Mesothelial cell of epicardium (in vitro differentiated cells): ENCODE data around the gene COMMD6. TPM values are rescaled to one million over a fixed set of nuclear protein-coding genes. Genes with fewer than 3 reads are reported as not detected.

ENCODE experiments used
- DNase-seq, 2 experiments: peaks; one replicate each; pipeline ENCODE4 v3.0.0; 2021; ENCODE audit warnings: low spot score in 2 of 2; ENCODE audit not compliant: unreplicated experiment in 2 of 2
- H3K27ac Mint-ChIP-seq: 2 replicates; pipeline ENCODE4 v1.8.0; 2021; ENCODE audit warnings: mixed read lengths
- H3K27me3 Mint-ChIP-seq: 2 replicates; pipeline ENCODE4 v1.8.0; 2021; ENCODE audit warnings: low read depth, mixed read lengths
- H3K36me3 Mint-ChIP-seq: 2 replicates; pipeline ENCODE4 v1.8.0; 2021; ENCODE audit warnings: mixed read lengths
- H3K4me1 Mint-ChIP-seq: 2 replicates; pipeline ENCODE4 v1.8.0; 2021; ENCODE audit warnings: mixed read lengths
- H3K4me3 Mint-ChIP-seq: 2 replicates; pipeline ENCODE4 v1.8.0; 2021; ENCODE audit warnings: mild to moderate bottlenecking, moderate library complexity, mixed read lengths
- H3K9me3 Mint-ChIP-seq: 2 replicates; pipeline ENCODE4 v1.8.0; 2021; ENCODE audit warnings: mixed read lengths
- total RNA-seq: library from RNA; stranded (reverse); gene quantifications from 3 replicates; pipeline ENCODE4 v1.2.1, GENCODE V29; 2021
- TF ChIP-seq, protein P1 (sequence below): fragments of 200-600 bp; sonication (generic); IDR thresholded peaks from one replicate; pipeline ENCODE4 v1.5.0; 2021; ENCODE audit warnings: antibody characterized with exemption; ENCODE audit not compliant: unreplicated experiment

COMMD6 gene
- total RNA-seq, 1 donor from 2014 or later, result 134 TPM

DNA sequence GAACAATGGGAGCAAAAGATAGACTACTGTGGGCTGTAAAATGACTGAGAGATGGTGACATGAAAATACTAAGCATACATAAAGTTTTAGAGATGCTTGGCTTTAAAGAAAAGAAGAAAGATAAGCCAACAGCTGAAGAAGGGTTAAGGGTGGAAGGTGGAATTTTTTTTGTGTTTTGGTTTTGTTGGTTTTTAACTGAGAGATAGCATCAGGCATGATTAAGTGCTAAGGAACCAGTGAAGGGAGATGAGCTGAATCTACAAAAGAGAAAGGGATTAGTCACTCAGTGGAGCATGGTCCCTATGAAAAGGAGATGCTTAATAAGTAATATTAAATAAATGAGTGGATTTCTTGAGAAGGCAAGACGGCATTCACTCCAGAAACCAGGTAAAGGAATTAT lies 43.1 kb downstream of the COMMD6 start:
- TF ChIP-seq, protein P1, sequence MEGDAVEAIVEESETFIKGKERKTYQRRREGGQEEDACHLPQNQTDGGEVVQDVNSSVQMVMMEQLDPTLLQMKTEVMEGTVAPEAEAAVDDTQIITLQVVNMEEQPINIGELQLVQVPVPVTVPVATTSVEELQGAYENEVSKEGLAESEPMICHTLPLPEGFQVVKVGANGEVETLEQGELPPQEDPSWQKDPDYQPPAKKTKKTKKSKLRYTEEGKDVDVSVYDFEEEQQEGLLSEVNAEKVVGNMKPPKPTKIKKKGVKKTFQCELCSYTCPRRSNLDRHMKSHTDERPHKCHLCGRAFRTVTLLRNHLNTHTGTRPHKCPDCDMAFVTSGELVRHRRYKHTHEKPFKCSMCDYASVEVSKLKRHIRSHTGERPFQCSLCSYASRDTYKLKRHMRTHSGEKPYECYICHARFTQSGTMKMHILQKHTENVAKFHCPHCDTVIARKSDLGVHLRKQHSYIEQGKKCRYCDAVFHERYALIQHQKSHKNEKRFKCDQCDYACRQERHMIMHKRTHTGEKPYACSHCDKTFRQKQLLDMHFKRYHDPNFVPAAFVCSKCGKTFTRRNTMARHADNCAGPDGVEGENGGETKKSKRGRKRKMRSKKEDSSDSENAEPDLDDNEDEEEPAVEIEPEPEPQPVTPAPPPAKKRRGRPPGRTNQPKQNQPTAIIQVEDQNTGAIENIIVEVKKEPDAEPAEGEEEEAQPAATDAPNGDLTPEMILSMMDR, result no peak
- H3K27ac Mint-ChIP-seq, result no peak overlapping the region
- no peak for DNase-seq
- H3K4me3 Mint-ChIP-seq, result no peak overlapping the region
- no peaks in the 10 kb centered on the region for H3K9me3 Mint-ChIP-seq
- H3K4me1 Mint-ChIP-seq, result no peaks in the 10 kb centered on the region
- no peaks in the 10 kb centered on the region for H3K36me3 Mint-ChIP-seq
- no peaks in the 10 kb centered on the region for H3K27me3 Mint-ChIP-seq

DNA sequence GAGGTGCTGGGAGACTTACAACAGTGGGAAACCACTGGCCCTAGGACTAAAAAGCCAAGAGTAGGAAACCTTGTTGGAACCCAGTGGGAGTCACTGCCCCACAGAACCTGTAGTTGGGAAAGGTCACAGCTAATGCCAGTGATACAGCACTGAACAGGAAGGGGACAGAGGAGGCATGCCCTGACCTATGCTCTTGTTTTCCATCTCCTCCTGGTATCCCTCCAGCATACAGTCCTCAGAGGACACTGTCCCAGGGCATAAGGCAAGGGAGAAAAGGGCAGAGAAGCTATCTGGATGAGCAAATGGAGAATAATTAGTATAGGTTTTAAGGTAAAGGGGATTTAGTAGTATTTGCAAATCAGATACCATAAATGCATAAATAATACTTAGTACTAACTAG lies 44.5 kb downstream of the COMMD6 start:
- H3K27me3 Mint-ChIP-seq, result no peaks in the 10 kb centered on the region
- DNase-seq, result no peak
- TF ChIP-seq, protein P1, result no peak
- H3K4me3 Mint-ChIP-seq, result no peak overlapping the region
- no peaks in the 10 kb centered on the region for H3K4me1 Mint-ChIP-seq
- H3K9me3 Mint-ChIP-seq, result no peaks in the 10 kb centered on the region
- H3K27ac Mint-ChIP-seq, result no peak overlapping the region
- H3K36me3 Mint-ChIP-seq, result no peaks in the 10 kb centered on the region

DNA sequence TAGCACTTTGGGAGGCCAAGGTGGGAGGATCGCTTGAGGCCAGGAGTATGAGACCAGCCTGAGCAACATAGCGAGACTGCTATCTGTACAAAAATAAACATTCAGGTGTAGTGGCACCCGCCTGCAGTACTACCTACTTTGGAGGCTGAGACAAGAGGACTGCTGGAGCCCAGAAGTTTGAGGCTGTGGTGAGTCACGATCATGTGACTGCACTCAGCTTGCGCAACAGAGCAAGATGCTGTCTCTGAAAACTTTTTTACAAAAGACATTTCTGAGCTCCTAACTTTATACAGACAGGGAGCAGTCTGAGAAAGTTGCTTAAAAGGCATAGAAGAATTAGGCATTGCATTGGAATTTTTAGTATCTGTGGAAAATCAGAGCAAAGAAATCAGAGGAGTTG lies 45.3 kb downstream of the COMMD6 start:
- Mint-ChIP-seq H3K27ac (no peak overlapping the region), H3K36me3 (no peaks in the 10 kb centered on the region), H3K4me3 (no peak overlapping the region), H3K4me1 (no peaks in the 10 kb centered on the region), H3K9me3 (no peaks in the 10 kb centered on the region), H3K27me3 (no peaks in the 10 kb centered on the region)
- DNase-seq, result no peak
- TF ChIP-seq, protein P1, result no peak

DNA sequence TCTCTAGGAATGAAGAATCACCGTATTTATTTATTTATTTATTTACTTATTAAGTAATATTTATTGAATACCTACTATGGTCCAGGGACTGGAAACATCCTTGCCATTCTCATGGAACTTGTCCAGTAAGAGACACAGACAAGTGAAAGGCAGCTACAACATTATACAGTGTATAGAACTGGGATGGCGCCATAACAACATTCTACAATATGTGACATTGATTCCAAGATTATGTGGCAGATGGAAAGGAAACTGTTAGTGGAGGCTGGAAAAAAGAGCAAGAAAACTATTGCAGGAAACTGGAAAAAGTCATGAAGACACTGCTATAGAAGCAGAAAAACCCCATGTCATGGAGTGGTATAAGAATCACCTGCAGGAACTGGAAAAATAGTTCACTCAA lies 46.3 kb downstream of the COMMD6 start:
- Mint-ChIP-seq H3K4me3 (no peak overlapping the region), H3K27me3 (no peaks in the 10 kb centered on the region), H3K4me1 (no peaks in the 10 kb centered on the region), H3K9me3 (no peaks in the 10 kb centered on the region), H3K36me3 (no peaks in the 10 kb centered on the region), H3K27ac (no peak overlapping the region)
- no peak for DNase-seq
- TF ChIP-seq, protein P1, result no peak

DNA sequence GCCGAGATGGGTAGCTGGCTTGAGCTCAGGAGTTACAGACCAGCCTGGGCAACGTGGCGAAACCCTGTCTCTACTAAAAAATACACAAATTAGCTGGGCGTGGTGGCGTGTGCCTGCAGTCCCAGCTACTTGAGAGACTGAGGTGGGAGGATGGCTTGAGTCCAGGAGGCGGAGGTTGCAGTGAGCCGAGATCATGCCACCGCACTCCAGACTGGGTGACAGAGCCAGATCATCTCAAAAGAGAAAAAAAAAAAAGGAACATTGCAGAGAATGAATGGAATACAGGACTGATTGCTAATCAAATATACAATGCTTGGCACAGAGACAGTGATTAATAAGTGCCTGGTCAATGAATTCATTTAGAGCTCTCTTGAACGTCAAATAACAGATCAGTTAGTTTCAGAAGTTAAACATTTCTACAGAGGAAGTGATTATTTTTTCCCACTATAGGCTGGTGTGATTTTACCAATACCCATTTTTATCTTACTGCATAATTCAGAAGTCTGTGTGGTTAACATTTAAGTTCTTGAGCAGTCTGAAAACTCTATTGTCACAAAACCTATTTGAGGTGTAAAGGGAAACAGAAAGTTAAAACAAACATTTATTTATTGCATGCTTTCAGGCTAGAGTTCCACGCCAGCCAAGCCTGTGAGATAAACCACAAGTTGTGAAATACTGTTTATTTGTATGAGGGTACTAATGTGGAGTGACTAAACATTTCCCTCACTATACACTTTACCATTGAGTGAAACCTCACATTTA lies 48.0 kb downstream of the COMMD6 start:
- H3K4me1 Mint-ChIP-seq, result peaks cover 3% of the 10 kb centered on the region
- TF ChIP-seq, protein P1, result no peak
- no peaks in the 10 kb centered on the region for H3K27me3 Mint-ChIP-seq
- no peak overlapping the region for H3K4me3 Mint-ChIP-seq
- H3K36me3 Mint-ChIP-seq, result no peaks in the 10 kb centered on the region
- no peak for DNase-seq
- no peak overlapping the region for H3K27ac Mint-ChIP-seq
- H3K9me3 Mint-ChIP-seq, result no peaks in the 10 kb centered on the region
